ENCODE results near the gene KRTAP10-9.

Gene KRTAP10-9

GRCh38 chr21:44593598-44594405 is 33.1 kb upstream of the KRTAP10-9 start:
- Histone ChIP-seq H3K23ac (ENCODE audit: low read length in 2 of 2) (no peak overlapping the region), H2AK5ac (ENCODE audit: low read length, severe bottlenecking) (no peak overlapping the region), H3K27me3 (ENCODE audit: control insufficient read depth in 1 of 2, insufficient read depth in 1 of 2, low read length in 2 of 2) (peaks cover 39 to 47% of the 10 kb centered on the region in 2 experiments), H2BK5ac (ENCODE audit: low read depth, low read length, poor library complexity, severe bottlenecking) (no peak overlapping the region), H3K18ac (ENCODE audit: low read depth in 1 of 2, low read length in 2 of 2) (no peak overlapping the region), H3K36me3 (ENCODE audit: control insufficient read depth in 1 of 2, insufficient read depth in 2 of 2, low read depth in 1 of 2, low read length in 2 of 2) (no peaks in the 10 kb centered on the region), H3K27ac (ENCODE audit: low read length, poor library complexity, severe bottlenecking) (no peak overlapping the region), H2AFZ (ENCODE audit: low read depth, low read length) (no peak overlapping the region), H3K9ac (ENCODE audit: low read length) (no peak overlapping the region), H3K4ac (ENCODE audit: low read depth in 1 of 2, low read length in 2 of 2) (no peak overlapping the region), H4K91ac (ENCODE audit: low read length) (no peak overlapping the region), H2BK120ac (ENCODE audit: low read depth, low read length) (no peak overlapping the region), H3K4me2 (ENCODE audit: low read length, poor library complexity, severe bottlenecking) (no peak overlapping the region), H2BK15ac (ENCODE audit: low read depth, poor library complexity, severe bottlenecking) (no peak overlapping the region), H3K9me3 (ENCODE audit: control insufficient read depth, low read length) (peaks cover 3% of the 10 kb centered on the region), H2BK12ac (ENCODE audit: low read length in 2 of 2) (no peak overlapping the region), H4K8ac (ENCODE audit: low read length) (no peak overlapping the region), H3K4me3 (ENCODE audit: insufficient read depth in 1 of 2, low read depth in 1 of 2, low read length in 2 of 2) (no peak overlapping the region), H3K79me1 (replicated peaks; ENCODE audit: low read length, poor library complexity, severe bottlenecking) (no peaks in the 10 kb centered on the region), H3K4me1 (ENCODE audit: control insufficient read depth, insufficient read depth, low read depth, low read length) (no peaks in the 10 kb centered on the region), H3K14ac (ENCODE audit: low read length in 2 of 2) (no peak overlapping the region)
- 57% methylated on average over 20 of the region's 20 CpGs for WGBS
- DNase-seq: peak; percentile 4

- Histone ChIP-seq H3K4ac (ENCODE audit: low read depth in 1 of 2, low read length in 2 of 2) (no peak overlapping the region), H3K23ac (ENCODE audit: low read length in 2 of 2) (no peak overlapping the region), H2BK120ac (ENCODE audit: low read depth, low read length) (no peak overlapping the region), H2AK5ac (ENCODE audit: low read length, severe bottlenecking) (no peak overlapping the region), H4K91ac (ENCODE audit: low read length) (no peak overlapping the region), H3K9me3 (ENCODE audit: control insufficient read depth, low read length) (peaks cover 3% of the 10 kb centered on the region), H4K8ac (ENCODE audit: low read length) (no peak overlapping the region), H3K4me3 (ENCODE audit: insufficient read depth in 1 of 2, low read depth in 1 of 2, low read length in 2 of 2) (no peak overlapping the region), H3K27ac (ENCODE audit: low read length, poor library complexity, severe bottlenecking) (no peak overlapping the region), H3K4me2 (ENCODE audit: low read length, poor library complexity, severe bottlenecking) (no peak overlapping the region), H3K27me3 (ENCODE audit: control insufficient read depth in 1 of 2, insufficient read depth in 1 of 2, low read length in 2 of 2) (peaks cover 39 to 47% of the 10 kb centered on the region in 2 experiments), H3K79me1 (replicated peaks; ENCODE audit: low read length, poor library complexity, severe bottlenecking) (no peaks in the 10 kb centered on the region), H2BK12ac (ENCODE audit: low read length in 2 of 2) (no peak overlapping the region), H3K4me1 (ENCODE audit: control insufficient read depth, insufficient read depth, low read depth, low read length) (no peaks in the 10 kb centered on the region), H2AFZ (ENCODE audit: low read depth, low read length) (no peak overlapping the region), H3K18ac (ENCODE audit: low read depth in 1 of 2, low read length in 2 of 2) (no peak overlapping the region), H3K36me3 (ENCODE audit: control insufficient read depth in 1 of 2, insufficient read depth in 2 of 2, low read depth in 1 of 2, low read length in 2 of 2) (no peaks in the 10 kb centered on the region), H3K14ac (ENCODE audit: low read length in 2 of 2) (no peak overlapping the region), H3K9ac (ENCODE audit: low read length) (no peak overlapping the region), H2BK15ac (ENCODE audit: low read depth, poor library complexity, severe bottlenecking) (no peak overlapping the region), H2BK5ac (ENCODE audit: low read depth, low read length, poor library complexity, severe bottlenecking) (no peak overlapping the region)
- 72% methylated on average over 10 of the region's 12 CpGs for WGBS
- no peak for DNase-seq
Observed at GRCh38 chr21:44594406-44594916, 32.4 kb upstream of the KRTAP10-9 start.

- Histone ChIP-seq H2BK12ac (ENCODE audit: low read length in 2 of 2) (no peak overlapping the region), H3K27me3 (ENCODE audit: control insufficient read depth in 1 of 2, insufficient read depth in 1 of 2, low read length in 2 of 2) (peaks cover 33 to 47% of the 10 kb centered on the region in 2 experiments), H3K4me1 (ENCODE audit: control insufficient read depth, insufficient read depth, low read depth, low read length) (no peaks in the 10 kb centered on the region), H2BK15ac (ENCODE audit: low read depth, poor library complexity, severe bottlenecking) (no peak overlapping the region), H2BK5ac (ENCODE audit: low read depth, low read length, poor library complexity, severe bottlenecking) (no peak overlapping the region), H3K27ac (ENCODE audit: low read length, poor library complexity, severe bottlenecking) (no peak overlapping the region), H3K4me3 (ENCODE audit: insufficient read depth in 1 of 2, low read depth in 1 of 2, low read length in 2 of 2) (no peak overlapping the region), H3K9me3 (ENCODE audit: control insufficient read depth, low read length) (peaks cover 3% of the 10 kb centered on the region), H3K9ac (ENCODE audit: low read length) (no peak overlapping the region), H3K36me3 (ENCODE audit: control insufficient read depth in 1 of 2, insufficient read depth in 2 of 2, low read depth in 1 of 2, low read length in 2 of 2) (no peaks in the 10 kb centered on the region), H3K4ac (ENCODE audit: low read depth in 1 of 2, low read length in 2 of 2) (no peak overlapping the region), H4K91ac (ENCODE audit: low read length) (no peak overlapping the region), H3K23ac (ENCODE audit: low read length in 2 of 2) (no peak overlapping the region), H3K14ac (ENCODE audit: low read length in 2 of 2) (no peak overlapping the region), H3K4me2 (ENCODE audit: low read length, poor library complexity, severe bottlenecking) (no peak overlapping the region), H3K18ac (ENCODE audit: low read depth in 1 of 2, low read length in 2 of 2) (no peak overlapping the region), H2BK120ac (ENCODE audit: low read depth, low read length) (no peak overlapping the region), H3K79me1 (replicated peaks; ENCODE audit: low read length, poor library complexity, severe bottlenecking) (no peaks in the 10 kb centered on the region), H2AFZ (ENCODE audit: low read depth, low read length) (no peak overlapping the region), H4K8ac (ENCODE audit: low read length) (no peak overlapping the region), H2AK5ac (ENCODE audit: low read length, severe bottlenecking) (no peak overlapping the region)
- 77% methylated on average over 4 of the region's 6 CpGs for WGBS
- no peak for DNase-seq
Observed at GRCh38 chr21:44595524-44595923, 31.4 kb upstream of the KRTAP10-9 start.

- H3K27me3 ChIP-seq (ENCODE audit: control insufficient read depth in 1 of 2, insufficient read depth in 1 of 2, low read length in 2 of 2): peaks cover 28 to 47% of the 10 kb centered on the region in 2 experiments
- H3K9me3 ChIP-seq (ENCODE audit: control insufficient read depth, low read length): peaks cover 3% of the 10 kb centered on the region
- no peak overlapping the region for H3K4me3 ChIP-seq (ENCODE audit: insufficient read depth in 1 of 2, low read depth in 1 of 2, low read length in 2 of 2)
- no peaks in the 10 kb centered on the region for H3K4me1 ChIP-seq (ENCODE audit: control insufficient read depth, insufficient read depth, low read depth, low read length)
- WGBS: 79% methylated on average over 8 of the region's 9 CpGs
- no peak overlapping the region for H2BK15ac ChIP-seq (ENCODE audit: low read depth, poor library complexity, severe bottlenecking)
- no peak overlapping the region for H2BK12ac ChIP-seq (ENCODE audit: low read length in 2 of 2)
- H3K79me1 ChIP-seq (replicated peaks; ENCODE audit: low read length, poor library complexity, severe bottlenecking): no peaks in the 10 kb centered on the region
- H3K4me2 ChIP-seq (ENCODE audit: low read length, poor library complexity, severe bottlenecking): no peak overlapping the region
- no peak overlapping the region for H3K18ac ChIP-seq (ENCODE audit: low read depth in 1 of 2, low read length in 2 of 2)
- no peak overlapping the region for H4K8ac ChIP-seq (ENCODE audit: low read length)
- no peak overlapping the region for H3K27ac ChIP-seq (ENCODE audit: low read length, poor library complexity, severe bottlenecking)
- H3K36me3 ChIP-seq (ENCODE audit: control insufficient read depth in 1 of 2, insufficient read depth in 2 of 2, low read depth in 1 of 2, low read length in 2 of 2): no peaks in the 10 kb centered on the region
- H3K14ac ChIP-seq (ENCODE audit: low read length in 2 of 2): no peak overlapping the region
- no peak overlapping the region for H3K4ac ChIP-seq (ENCODE audit: low read depth in 1 of 2, low read length in 2 of 2)
- no peak overlapping the region for H3K23ac ChIP-seq (ENCODE audit: low read length in 2 of 2)
- no peak overlapping the region for H3K9ac ChIP-seq (ENCODE audit: low read length)
- H2BK5ac ChIP-seq (ENCODE audit: low read depth, low read length, poor library complexity, severe bottlenecking): no peak overlapping the region
- no peak overlapping the region for H2AK5ac ChIP-seq (ENCODE audit: low read length, severe bottlenecking)
- H2BK120ac ChIP-seq (ENCODE audit: low read depth, low read length): no peak overlapping the region
- DNase-seq: no peak
- no peak overlapping the region for H2AFZ ChIP-seq (ENCODE audit: low read depth, low read length)
- no peak overlapping the region for H4K91ac ChIP-seq (ENCODE audit: low read length)
Observed at GRCh38 chr21:44596068-44596725, 30.7 kb upstream of the KRTAP10-9 start.

All from mesenchymal stem cell (in vitro differentiated cells and primary cell).